A673 (cell line): ENCODE measurements around the gene GATA2.

Experiments used
- EZH2 ChIP-seq: fragments of 200-600 bp; sonication (generic); IDR thresholded peaks from 2 replicates; pipeline ENCODE4 v1.6.1; 2017; ENCODE audit warnings: borderline replicate concordance, low read depth, mild to moderate bottlenecking, mixed read lengths, antibody characterized with exemption, low read length; ENCODE audit not compliant: poor library complexity, severe bottlenecking
- TF ChIP-seq, protein P1 (sequence below): fragments of 300-800, 200-600 bp; sonication (generic); conservative IDR thresholded peaks from 2 replicates; pipeline ENCODE4 v1.5.1; 2017; ENCODE audit warnings: low read depth, mild to moderate bottlenecking, antibody characterized with exemption, low read length, moderate library complexity, mixed read lengths

DNA sequence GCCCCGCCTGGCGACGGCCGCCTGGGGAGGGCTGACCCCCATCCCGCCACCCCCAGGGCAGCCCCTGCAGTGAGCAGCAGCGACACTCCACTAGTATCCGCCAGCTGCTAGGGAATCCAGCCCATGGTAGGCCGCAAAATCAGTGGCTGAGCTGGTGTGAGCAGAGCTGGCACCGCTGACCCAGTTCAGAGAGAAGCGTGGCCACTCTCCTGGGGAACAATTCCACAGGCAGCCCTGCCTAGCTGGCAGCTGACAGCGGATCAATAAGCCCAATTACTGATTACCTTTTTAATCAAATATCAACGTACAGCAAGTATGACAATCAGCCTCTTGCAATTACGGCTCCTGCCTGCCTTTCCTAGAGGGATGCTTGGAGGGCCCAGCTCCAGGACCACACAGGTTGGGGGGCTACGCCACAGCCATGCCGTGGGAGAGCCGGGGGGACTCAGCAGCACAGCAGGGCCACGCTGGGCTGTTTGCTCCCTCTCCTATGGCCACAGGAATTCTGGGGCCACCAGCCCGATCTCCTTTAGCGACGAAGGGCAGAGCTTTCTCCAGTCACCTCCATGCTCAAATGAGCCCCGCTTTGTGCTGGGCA, 40.2 kb downstream of the GATA2 start:
- TF ChIP-seq, protein P1, sequence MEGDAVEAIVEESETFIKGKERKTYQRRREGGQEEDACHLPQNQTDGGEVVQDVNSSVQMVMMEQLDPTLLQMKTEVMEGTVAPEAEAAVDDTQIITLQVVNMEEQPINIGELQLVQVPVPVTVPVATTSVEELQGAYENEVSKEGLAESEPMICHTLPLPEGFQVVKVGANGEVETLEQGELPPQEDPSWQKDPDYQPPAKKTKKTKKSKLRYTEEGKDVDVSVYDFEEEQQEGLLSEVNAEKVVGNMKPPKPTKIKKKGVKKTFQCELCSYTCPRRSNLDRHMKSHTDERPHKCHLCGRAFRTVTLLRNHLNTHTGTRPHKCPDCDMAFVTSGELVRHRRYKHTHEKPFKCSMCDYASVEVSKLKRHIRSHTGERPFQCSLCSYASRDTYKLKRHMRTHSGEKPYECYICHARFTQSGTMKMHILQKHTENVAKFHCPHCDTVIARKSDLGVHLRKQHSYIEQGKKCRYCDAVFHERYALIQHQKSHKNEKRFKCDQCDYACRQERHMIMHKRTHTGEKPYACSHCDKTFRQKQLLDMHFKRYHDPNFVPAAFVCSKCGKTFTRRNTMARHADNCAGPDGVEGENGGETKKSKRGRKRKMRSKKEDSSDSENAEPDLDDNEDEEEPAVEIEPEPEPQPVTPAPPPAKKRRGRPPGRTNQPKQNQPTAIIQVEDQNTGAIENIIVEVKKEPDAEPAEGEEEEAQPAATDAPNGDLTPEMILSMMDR, result no peak
- TF ChIP-seq EZH2, result no peak
